ENCODE measurements around the gene SORBS1.

SORBS1 gene

GRCh38 chr10:95289921-95290421 is 271.2 kb downstream of the SORBS1 start:
- 2% methylated on average over 12 to 14 of the region's 14 CpGs for WGBS, 2 experiments
- Histone ChIP-seq H3K4me1 (ENCODE audit: control insufficient read depth, insufficient read depth, low read length) (peaks cover 11% of the 10 kb centered on the region), H3K36me3 (ENCODE audit: control insufficient read depth, insufficient read depth, low read length) (no peaks in the 10 kb centered on the region), H3K27ac (ENCODE audit: insufficient read depth, low read depth, low read length, poor library complexity, severe bottlenecking) (no peak overlapping the region), H3K9me3 (ENCODE audit: control insufficient read depth, low read length) (no peaks in the 10 kb centered on the region), H3K4me3 (ENCODE audit: insufficient read depth, low read depth, low read length) (peak overlapping the region; percentile 79), H3K27me3 (ENCODE audit: control insufficient read depth, insufficient read depth, low read length, poor library complexity, severe bottlenecking) (peaks cover 32% of the 10 kb centered on the region)

- no peaks in the 10 kb centered on the region for H3K9me3 ChIP-seq (ENCODE audit: control insufficient read depth, low read length)
- H3K4me1 ChIP-seq (ENCODE audit: control insufficient read depth, insufficient read depth, low read length) = peaks cover 11% of the 10 kb centered on the region
- no peak overlapping the region for H3K27ac ChIP-seq (ENCODE audit: insufficient read depth, low read depth, low read length, poor library complexity, severe bottlenecking)
- H3K36me3 ChIP-seq (ENCODE audit: control insufficient read depth, insufficient read depth, low read length) = no peaks in the 10 kb centered on the region
- 52 to 53% methylated on average over 11 to 12 of the region's 12 CpGs for WGBS, 2 experiments
- H3K27me3 ChIP-seq (ENCODE audit: control insufficient read depth, insufficient read depth, low read length, poor library complexity, severe bottlenecking) = peaks cover 28% of the 10 kb centered on the region
- H3K4me3 ChIP-seq (ENCODE audit: insufficient read depth, low read depth, low read length) = peak overlapping the region; percentile 79
Observed at GRCh38 chr10:95289003-95289920, 271.9 kb downstream of the SORBS1 start.

- peaks cover 11% of the 10 kb centered on the region for H3K4me1 ChIP-seq (ENCODE audit: control insufficient read depth, insufficient read depth, low read length)
- no peaks in the 10 kb centered on the region for H3K36me3 ChIP-seq (ENCODE audit: control insufficient read depth, insufficient read depth, low read length)
- 85 to 86% methylated on average over 1 of the region's 1 CpG for WGBS, 2 experiments
- H3K27me3 ChIP-seq (ENCODE audit: control insufficient read depth, insufficient read depth, low read length, poor library complexity, severe bottlenecking) = peaks cover 28% of the 10 kb centered on the region
- H3K27ac ChIP-seq (ENCODE audit: insufficient read depth, low read depth, low read length, poor library complexity, severe bottlenecking) = no peak overlapping the region
- no peaks in the 10 kb centered on the region for H3K9me3 ChIP-seq (ENCODE audit: control insufficient read depth, low read length)
- H3K4me3 ChIP-seq (ENCODE audit: insufficient read depth, low read depth, low read length) = no peak overlapping the region
Observed at GRCh38 chr10:95288303-95288702, 272.9 kb downstream of the SORBS1 start.

- Histone ChIP-seq H3K4me1 (ENCODE audit: control insufficient read depth, insufficient read depth, low read length) (peaks cover 11% of the 10 kb centered on the region), H3K9me3 (ENCODE audit: control insufficient read depth, low read length) (no peaks in the 10 kb centered on the region), H3K36me3 (ENCODE audit: control insufficient read depth, insufficient read depth, low read length) (no peaks in the 10 kb centered on the region), H3K27ac (ENCODE audit: insufficient read depth, low read depth, low read length, poor library complexity, severe bottlenecking) (no peak overlapping the region), H3K4me3 (ENCODE audit: insufficient read depth, low read depth, low read length) (no peak overlapping the region), H3K27me3 (ENCODE audit: control insufficient read depth, insufficient read depth, low read length, poor library complexity, severe bottlenecking) (peaks cover 28% of the 10 kb centered on the region)
- WGBS, 2 experiments = 92 to 94% methylated on average over 3 of the region's 3 CpGs
Observed at GRCh38 chr10:95287281-95287680, 273.9 kb downstream of the SORBS1 start.

GRCh38 chr10:95286707-95287106 is 274.5 kb downstream of the SORBS1 start:
- H3K4me3 ChIP-seq (ENCODE audit: insufficient read depth, low read depth, low read length) = no peak overlapping the region
- peaks cover 25% of the 10 kb centered on the region for H3K27me3 ChIP-seq (ENCODE audit: control insufficient read depth, insufficient read depth, low read length, poor library complexity, severe bottlenecking)
- no peaks in the 10 kb centered on the region for H3K36me3 ChIP-seq (ENCODE audit: control insufficient read depth, insufficient read depth, low read length)
- H3K4me1 ChIP-seq (ENCODE audit: control insufficient read depth, insufficient read depth, low read length) = peaks cover 11% of the 10 kb centered on the region
- no peaks in the 10 kb centered on the region for H3K9me3 ChIP-seq (ENCODE audit: control insufficient read depth, low read length)
- 38 to 40% methylated on average over 1 of the region's 1 CpG for WGBS, 2 experiments
- no peak overlapping the region for H3K27ac ChIP-seq (ENCODE audit: insufficient read depth, low read depth, low read length, poor library complexity, severe bottlenecking)

GRCh38 chr10:95285556-95285955 is 275.6 kb downstream of the SORBS1 start:
- WGBS, 2 experiments = 94 to 100% methylated on average over 1 to 2 of the region's 2 CpGs
- no peaks in the 10 kb centered on the region for H3K36me3 ChIP-seq (ENCODE audit: control insufficient read depth, insufficient read depth, low read length)

GRCh38 chr10:95284807-95285206 is 276.4 kb downstream of the SORBS1 start:
- no peaks in the 10 kb centered on the region for H3K36me3 ChIP-seq (ENCODE audit: control insufficient read depth, insufficient read depth, low read length)
- 94 to 95% methylated on average over 3 of the region's 3 CpGs for WGBS, 2 experiments
- H3K27ac ChIP-seq (ENCODE audit: insufficient read depth, low read depth, low read length, poor library complexity, severe bottlenecking) = no peak overlapping the region
- no peaks in the 10 kb centered on the region for H3K9me3 ChIP-seq (ENCODE audit: control insufficient read depth, low read length)
- no peak overlapping the region for H3K4me3 ChIP-seq (ENCODE audit: insufficient read depth, low read depth, low read length)
- peaks cover 7% of the 10 kb centered on the region for H3K27me3 ChIP-seq (ENCODE audit: control insufficient read depth, insufficient read depth, low read length, poor library complexity, severe bottlenecking)
- peaks cover 10% of the 10 kb centered on the region for H3K4me1 ChIP-seq (ENCODE audit: control insufficient read depth, insufficient read depth, low read length)

More at GRCh38 chr10:95285556-95285955, 275.6 kb downstream of the SORBS1 start:
- Histone ChIP-seq H3K27ac (ENCODE audit: insufficient read depth, low read depth, low read length, poor library complexity, severe bottlenecking) (no peak overlapping the region), H3K4me1 (ENCODE audit: control insufficient read depth, insufficient read depth, low read length) (peaks cover 11% of the 10 kb centered on the region), H3K4me3 (ENCODE audit: insufficient read depth, low read depth, low read length) (no peak overlapping the region), H3K27me3 (ENCODE audit: control insufficient read depth, insufficient read depth, low read length, poor library complexity, severe bottlenecking) (peaks cover 14% of the 10 kb centered on the region), H3K9me3 (ENCODE audit: control insufficient read depth, low read length) (no peaks in the 10 kb centered on the region)

- WGBS, 2 experiments = 90 to 95% methylated on average over 3 of the region's 3 CpGs
- no peaks in the 10 kb centered on the region for H3K9me3 ChIP-seq (ENCODE audit: control insufficient read depth, low read length)
- H3K4me1 ChIP-seq (ENCODE audit: control insufficient read depth, insufficient read depth, low read length) = peaks cover 5% of the 10 kb centered on the region
- H3K4me3 ChIP-seq (ENCODE audit: insufficient read depth, low read depth, low read length) = no peak overlapping the region
- no peak overlapping the region for H3K27ac ChIP-seq (ENCODE audit: insufficient read depth, low read depth, low read length, poor library complexity, severe bottlenecking)
- no peaks in the 10 kb centered on the region for H3K36me3 ChIP-seq (ENCODE audit: control insufficient read depth, insufficient read depth, low read length)
- no peaks in the 10 kb centered on the region for H3K27me3 ChIP-seq (ENCODE audit: control insufficient read depth, insufficient read depth, low read length, poor library complexity, severe bottlenecking)
Observed at GRCh38 chr10:95282107-95282506, 279.1 kb downstream of the SORBS1 start.

GRCh38 chr10:95281206-95281605 is 280.0 kb downstream of the SORBS1 start:
- H3K4me3 ChIP-seq (ENCODE audit: insufficient read depth, low read depth, low read length) = no peak overlapping the region
- no peaks in the 10 kb centered on the region for H3K9me3 ChIP-seq (ENCODE audit: control insufficient read depth, low read length)
- no peaks in the 10 kb centered on the region for H3K36me3 ChIP-seq (ENCODE audit: control insufficient read depth, insufficient read depth, low read length)
- 86% methylated on average over 2 of the region's 2 CpGs for WGBS, 2 experiments
- H3K4me1 ChIP-seq (ENCODE audit: control insufficient read depth, insufficient read depth, low read length) = peaks cover 5% of the 10 kb centered on the region
- H3K27ac ChIP-seq (ENCODE audit: insufficient read depth, low read depth, low read length, poor library complexity, severe bottlenecking) = no peak overlapping the region
- H3K27me3 ChIP-seq (ENCODE audit: control insufficient read depth, insufficient read depth, low read length, poor library complexity, severe bottlenecking) = no peaks in the 10 kb centered on the region

GRCh38 chr10:95280637-95281036 is 280.5 kb downstream of the SORBS1 start:
- no peaks in the 10 kb centered on the region for H3K9me3 ChIP-seq (ENCODE audit: control insufficient read depth, low read length)
- no peaks in the 10 kb centered on the region for H3K27me3 ChIP-seq (ENCODE audit: control insufficient read depth, insufficient read depth, low read length, poor library complexity, severe bottlenecking)
- H3K4me1 ChIP-seq (ENCODE audit: control insufficient read depth, insufficient read depth, low read length) = peaks cover 5% of the 10 kb centered on the region
- H3K36me3 ChIP-seq (ENCODE audit: control insufficient read depth, insufficient read depth, low read length) = no peaks in the 10 kb centered on the region
- no peak overlapping the region for H3K27ac ChIP-seq (ENCODE audit: insufficient read depth, low read depth, low read length, poor library complexity, severe bottlenecking)
- H3K4me3 ChIP-seq (ENCODE audit: insufficient read depth, low read depth, low read length) = no peak overlapping the region
- WGBS, 2 experiments = 94 to 96% methylated on average over 2 of the region's 2 CpGs
